GM12874 (cell line): ENCODE results near the gene ACTN2.

ENCODE experiments used
- TF ChIP-seq, protein P1 (sequence below): IDR thresholded peaks from 2 replicates; pipeline ENCODE4 v1.5.1; 2011; ENCODE audit warnings: low read depth, mild to moderate bottlenecking, control low read depth, low read length, moderate library complexity; ENCODE audit not compliant: insufficient read depth

ACTN2 gene

DNA sequence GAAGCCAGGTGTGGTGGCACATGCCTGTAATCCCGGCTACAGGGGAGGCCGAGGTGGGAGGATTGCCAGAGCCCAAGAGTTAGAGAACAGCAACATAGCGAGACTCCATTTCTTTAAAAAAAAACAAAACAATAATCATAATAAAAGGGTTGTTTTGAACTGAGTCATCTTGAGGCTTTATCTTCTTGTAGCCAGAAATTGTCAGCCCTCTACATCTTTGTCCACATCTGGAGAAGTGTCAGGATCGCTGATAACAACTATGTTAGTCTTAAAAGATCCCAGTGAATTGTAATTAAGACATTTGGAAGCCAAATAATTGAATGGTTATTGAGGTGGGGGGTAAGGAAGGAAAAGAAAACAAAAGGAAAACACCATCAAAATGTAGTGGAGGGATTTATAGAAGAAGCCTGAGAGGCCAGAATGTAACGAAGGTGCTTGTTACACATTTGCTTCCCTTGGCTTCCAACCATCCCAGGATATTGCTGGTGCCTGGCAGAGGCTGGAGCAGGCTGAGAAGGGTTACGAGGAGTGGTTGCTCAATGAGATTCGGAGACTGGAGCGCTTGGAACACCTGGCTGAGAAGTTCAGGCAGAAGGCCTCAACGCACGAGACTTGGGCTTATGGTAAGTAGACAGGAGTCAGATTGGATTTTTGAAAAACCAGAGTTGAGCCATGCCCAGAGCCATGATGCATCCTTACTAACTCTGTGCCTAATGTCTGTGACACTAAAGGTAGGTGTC, 56.3 kb downstream of the ACTN2 start:
- TF ChIP-seq, protein P1, sequence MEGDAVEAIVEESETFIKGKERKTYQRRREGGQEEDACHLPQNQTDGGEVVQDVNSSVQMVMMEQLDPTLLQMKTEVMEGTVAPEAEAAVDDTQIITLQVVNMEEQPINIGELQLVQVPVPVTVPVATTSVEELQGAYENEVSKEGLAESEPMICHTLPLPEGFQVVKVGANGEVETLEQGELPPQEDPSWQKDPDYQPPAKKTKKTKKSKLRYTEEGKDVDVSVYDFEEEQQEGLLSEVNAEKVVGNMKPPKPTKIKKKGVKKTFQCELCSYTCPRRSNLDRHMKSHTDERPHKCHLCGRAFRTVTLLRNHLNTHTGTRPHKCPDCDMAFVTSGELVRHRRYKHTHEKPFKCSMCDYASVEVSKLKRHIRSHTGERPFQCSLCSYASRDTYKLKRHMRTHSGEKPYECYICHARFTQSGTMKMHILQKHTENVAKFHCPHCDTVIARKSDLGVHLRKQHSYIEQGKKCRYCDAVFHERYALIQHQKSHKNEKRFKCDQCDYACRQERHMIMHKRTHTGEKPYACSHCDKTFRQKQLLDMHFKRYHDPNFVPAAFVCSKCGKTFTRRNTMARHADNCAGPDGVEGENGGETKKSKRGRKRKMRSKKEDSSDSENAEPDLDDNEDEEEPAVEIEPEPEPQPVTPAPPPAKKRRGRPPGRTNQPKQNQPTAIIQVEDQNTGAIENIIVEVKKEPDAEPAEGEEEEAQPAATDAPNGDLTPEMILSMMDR = no peak

DNA sequence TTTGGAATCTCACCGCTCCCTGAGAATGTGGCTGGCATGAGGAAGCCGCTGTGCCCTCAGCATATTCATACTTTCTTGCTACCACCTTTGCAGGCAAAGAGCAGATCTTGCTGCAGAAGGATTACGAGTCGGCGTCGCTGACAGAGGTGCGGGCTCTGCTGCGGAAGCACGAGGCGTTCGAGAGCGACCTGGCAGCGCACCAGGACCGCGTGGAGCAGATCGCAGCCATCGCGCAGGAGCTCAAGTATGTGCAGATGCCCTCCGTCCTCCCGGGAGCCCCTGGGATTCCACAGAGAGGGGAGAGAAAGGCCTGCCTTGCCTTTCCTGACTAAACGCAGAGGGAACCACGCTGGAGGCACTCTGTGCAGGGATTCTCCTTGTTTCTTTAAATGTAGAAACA, 58.2 kb downstream of the ACTN2 start:
- TF ChIP-seq, protein P1 = no peak

DNA sequence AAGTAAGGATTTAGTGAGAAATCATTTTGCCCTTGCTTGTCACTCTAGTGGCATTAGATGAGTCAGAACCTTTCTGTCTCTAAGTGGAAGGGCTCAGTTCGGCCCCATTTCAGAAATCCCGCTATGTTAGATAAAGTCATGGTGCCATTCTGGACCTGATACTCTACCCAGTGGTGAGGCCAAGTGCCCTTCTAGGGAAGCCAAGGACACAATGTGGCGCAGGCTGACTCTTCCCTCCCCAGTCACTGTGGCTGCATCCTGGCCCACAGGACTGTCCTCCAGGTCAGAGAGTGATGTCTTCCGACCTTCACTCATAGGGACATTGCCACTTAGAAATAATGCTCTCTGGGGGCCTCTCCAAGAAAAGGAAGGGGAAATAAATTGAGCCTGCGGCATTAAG, 60.5 kb downstream of the ACTN2 start:
- TF ChIP-seq, protein P1 = no peak

DNA sequence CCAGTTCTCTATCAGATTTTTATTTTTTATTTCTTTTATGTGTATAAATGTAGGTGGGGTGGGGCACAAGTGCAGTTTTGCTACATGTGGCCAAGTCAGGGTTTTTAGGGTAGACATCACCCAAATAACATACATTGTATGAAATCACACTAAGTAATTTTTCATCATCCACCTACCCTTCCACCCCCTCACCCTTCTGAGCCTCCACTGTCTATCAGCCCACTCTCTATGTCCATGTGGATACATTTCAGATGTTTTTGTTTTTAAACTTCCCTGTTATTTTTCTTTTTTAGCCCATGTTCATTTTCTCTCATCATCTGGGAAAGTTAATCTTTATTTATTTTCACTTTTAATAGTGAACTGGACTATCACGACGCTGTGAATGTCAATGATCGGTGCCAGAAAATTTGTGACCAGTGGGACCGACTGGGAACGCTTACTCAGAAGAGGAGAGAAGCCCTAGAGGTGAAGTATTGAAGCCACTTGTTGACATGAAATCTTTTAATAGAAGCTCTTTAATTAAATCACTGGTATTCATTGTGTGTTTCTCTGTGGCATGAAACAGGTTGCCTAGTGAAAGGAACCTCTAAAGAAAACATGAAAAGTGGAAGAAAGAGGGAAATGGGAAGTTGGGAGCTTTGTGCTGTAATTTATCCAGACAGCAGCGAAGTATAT, 61.1 kb downstream of the ACTN2 start:
- TF ChIP-seq, protein P1 = no peak

DNA sequence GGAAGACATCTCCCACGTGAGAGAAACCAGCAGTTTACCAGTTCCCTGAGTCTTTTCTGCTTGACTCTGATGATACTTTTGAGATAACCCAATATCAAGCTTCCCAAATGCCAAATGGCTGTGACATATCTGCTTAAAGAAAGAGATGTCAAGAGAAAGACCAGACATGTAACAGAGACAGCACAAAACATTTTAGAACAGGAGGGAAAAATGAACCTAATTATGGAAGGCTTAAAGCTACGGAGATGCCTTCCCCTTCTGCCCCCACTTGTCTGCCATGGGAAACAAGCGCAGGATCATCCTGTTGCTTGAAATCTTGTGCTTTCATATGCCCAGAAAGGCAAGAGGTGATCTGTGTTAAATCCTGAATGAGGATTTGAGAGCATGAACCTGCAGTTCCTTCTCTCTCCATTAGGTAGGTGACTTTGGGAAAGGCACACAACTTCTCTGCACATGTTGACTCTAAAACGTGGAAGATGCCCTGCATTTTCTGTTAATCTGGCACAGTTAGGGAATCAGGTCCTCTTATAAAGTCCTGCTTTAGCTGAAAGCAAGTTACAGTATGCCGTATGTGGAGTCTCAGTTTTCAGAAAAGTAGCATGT, 62.1 kb downstream of the ACTN2 start:
- TF ChIP-seq, protein P1 = peak; percentile 17; the same call in 1 of the 2 replicates

DNA sequence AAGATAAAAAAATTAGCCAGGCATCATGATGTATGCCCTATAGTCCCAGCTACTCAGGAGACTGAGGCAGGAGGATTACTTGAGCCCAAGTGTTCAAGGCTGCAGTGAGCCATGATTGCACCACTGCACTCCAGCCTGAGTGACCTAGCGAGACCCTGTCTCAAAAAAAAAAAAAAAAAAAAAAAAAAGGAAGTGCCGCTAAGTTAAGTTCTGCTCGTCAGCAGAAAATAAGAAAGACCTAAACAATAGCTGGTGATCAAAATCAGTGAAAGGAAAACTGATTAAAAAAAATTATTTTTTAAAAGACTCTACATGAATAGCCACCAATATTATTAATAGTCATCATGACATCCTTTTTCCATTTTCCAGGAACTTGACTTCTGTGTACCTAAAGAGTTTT, 64.6 kb downstream of the ACTN2 start:
- TF ChIP-seq, protein P1 = no peak

DNA sequence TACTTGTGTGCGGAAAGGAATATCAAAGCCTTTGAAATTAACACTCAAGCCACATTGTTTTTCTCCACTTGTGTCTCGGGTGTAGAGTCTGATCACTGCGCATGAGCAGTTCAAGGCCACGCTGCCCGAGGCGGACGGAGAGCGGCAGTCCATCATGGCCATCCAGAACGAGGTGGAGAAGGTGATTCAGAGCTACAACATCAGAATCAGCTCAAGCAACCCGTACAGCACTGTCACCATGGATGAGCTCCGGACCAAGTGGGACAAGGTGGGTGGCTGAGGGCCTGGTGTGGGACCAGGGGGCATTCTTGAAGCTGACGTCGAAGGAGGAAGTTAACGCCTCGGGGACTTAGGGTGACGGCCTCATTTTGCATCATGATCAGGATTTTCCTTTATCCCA, 65.1 kb downstream of the ACTN2 start:
- TF ChIP-seq, protein P1 = no peak
